CMK (cell line): Measurements from ENCODE around the gene RRP12.
"Not testable (repeated sequence)": the region's sequence is repeated elsewhere in the genome, so short reads cannot be mapped to it uniquely, and the experiment has no call there.

ENCODE experiments used
- DNase-seq: peaks from one replicate; pipeline ENCODE4 v3.0.0-alpha.2; 2010; ENCODE audit warnings: low read depth

Gene RRP12, protein sequence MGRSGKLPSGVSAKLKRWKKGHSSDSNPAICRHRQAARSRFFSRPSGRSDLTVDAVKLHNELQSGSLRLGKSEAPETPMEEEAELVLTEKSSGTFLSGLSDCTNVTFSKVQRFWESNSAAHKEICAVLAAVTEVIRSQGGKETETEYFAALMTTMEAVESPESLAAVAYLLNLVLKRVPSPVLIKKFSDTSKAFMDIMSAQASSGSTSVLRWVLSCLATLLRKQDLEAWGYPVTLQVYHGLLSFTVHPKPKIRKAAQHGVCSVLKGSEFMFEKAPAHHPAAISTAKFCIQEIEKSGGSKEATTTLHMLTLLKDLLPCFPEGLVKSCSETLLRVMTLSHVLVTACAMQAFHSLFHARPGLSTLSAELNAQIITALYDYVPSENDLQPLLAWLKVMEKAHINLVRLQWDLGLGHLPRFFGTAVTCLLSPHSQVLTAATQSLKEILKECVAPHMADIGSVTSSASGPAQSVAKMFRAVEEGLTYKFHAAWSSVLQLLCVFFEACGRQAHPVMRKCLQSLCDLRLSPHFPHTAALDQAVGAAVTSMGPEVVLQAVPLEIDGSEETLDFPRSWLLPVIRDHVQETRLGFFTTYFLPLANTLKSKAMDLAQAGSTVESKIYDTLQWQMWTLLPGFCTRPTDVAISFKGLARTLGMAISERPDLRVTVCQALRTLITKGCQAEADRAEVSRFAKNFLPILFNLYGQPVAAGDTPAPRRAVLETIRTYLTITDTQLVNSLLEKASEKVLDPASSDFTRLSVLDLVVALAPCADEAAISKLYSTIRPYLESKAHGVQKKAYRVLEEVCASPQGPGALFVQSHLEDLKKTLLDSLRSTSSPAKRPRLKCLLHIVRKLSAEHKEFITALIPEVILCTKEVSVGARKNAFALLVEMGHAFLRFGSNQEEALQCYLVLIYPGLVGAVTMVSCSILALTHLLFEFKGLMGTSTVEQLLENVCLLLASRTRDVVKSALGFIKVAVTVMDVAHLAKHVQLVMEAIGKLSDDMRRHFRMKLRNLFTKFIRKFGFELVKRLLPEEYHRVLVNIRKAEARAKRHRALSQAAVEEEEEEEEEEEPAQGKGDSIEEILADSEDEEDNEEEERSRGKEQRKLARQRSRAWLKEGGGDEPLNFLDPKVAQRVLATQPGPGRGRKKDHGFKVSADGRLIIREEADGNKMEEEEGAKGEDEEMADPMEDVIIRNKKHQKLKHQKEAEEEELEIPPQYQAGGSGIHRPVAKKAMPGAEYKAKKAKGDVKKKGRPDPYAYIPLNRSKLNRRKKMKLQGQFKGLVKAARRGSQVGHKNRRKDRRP (N-terminal part only)

DNA sequence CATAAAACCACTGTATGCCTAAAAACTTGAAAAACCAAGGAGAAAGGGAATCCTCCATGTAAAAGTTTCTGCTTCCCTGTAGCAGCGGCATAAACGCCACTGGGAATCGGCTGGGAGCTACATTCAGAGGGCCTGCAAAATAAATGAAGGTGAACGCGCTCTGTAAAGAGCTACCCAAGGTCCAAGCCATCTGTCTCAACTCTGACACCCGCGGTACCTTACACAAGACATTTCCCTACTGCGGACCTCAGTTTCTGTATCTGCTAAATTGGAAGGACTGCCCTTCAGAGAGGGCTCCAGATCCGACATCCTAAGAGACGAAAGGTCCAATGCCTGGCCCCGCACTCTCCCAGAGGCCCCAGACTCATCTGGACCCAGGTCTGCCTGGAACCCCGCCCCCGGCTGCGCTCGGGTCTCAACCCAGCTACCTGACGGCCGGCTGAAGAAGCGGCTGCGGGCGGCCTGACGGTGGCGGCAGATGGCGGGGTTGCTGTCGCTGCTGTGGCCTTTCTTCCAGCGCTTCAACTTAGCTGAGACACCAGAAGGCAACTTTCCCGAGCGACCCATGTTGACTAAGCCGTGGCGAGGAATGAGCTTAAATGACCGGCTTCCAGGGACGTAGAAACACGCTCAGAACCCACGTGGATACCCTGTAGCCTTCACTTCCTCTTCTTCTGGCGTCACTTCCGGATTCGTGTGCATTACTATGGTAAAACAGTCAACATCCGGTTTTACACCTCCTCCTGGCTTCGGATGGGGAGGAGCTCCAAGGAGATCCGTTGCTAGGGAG lies at the start of gene RRP12:
Gene RRP12, minus strand, starts transcription at position 676 of the 790 bp plus-strand sequence. Its CDS starts 109 bp downstream, at position 567.
- DNase-seq = peak; percentile 96

DNA sequence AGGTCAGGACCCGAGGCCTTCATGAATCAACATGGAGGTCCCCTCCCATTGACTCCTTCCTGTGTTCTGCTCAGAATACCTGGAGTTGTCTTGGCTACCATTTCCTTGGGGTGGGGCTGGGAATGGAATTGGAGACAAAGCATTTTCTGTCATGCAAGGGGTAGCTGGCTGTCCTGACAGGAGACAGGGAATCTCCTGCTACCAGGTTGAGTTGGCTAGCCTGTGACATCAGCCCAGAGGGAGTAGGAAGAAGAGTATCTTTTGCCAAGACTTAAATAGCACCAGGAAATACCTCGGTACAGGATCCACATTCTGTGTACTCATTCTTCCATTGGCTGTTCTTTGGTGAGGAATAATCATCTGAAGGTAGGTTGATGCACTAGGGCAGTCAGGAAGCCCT lies 49.7 kb upstream of the RRP12 start:
- no peak for DNase-seq

DNA sequence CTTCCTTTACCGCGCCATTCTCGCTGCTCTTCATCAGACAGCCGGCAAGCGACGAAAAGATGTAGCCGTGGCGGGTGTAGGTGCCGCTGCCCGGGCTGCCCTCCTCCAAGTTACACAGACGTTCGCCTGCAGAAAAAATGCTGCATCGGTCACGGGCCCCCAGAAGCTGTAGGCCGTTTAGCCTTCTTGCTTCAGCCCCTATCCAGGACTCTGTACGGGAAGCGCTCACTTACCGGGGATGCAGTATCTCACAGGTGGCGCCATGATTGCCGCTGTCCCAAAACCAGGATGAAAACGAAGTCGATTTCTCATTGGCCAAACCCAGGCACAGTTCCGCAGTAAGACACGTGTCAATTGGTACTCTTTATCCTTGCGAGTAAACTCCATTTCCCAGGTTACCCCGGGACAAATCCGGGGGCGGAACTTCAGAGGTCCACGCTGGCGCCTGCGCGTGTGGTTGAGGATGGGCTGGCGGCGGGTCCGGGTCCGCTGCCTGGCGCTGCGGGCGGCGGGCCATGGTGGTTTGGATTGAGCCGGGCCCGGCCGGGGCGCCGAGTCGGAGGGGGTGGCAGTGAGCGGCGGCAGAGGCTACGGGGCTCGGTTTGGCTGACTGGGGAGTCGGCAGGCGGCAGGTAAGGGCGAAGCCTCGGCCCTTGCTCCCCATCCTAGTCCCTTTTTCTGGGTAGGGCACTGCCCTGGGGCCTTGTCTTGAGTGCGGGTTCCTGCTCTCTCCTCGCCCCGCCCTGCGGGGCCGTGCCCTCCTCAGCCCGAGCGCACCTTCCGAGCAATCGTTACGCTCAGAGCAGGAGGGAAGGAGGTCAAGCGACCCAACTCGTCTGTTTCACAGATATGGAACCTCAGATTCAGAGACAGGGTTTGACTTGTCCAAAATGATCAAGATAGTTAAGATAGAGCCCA lies 44.8 kb upstream of the RRP12 start, which contains the start of the genes EXOSC1 and ZDHHC16:
Gene EXOSC1, minus strand, starts transcription at position 285 of the 918 bp plus-strand sequence. Its CDS starts 21 bp downstream, at position 264.
Gene ZDHHC16, plus strand, starts transcription at position 454 of the 918 bp plus-strand sequence. CDS start 5,501 bp downstream, outside the sequence.
- peak; percentile 88 for DNase-seq

DNA sequence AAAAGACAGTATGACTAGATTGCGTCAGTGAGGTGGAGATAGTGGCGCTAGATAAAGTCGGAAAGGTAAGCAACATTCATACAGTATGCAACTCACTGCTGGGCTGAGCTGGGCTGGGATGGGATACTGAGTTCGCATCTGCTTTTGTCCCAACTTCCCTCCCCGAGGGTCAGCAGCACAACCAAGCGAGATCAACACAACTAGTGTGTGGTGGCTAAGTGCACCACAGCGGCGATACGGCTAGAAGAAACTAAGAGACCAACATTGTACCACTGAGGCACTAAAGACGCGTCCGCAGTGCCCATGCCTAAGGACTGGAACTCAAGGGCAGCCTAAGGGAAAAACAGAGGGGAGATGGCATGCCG lies 44.2 kb upstream of the RRP12 start:
- DNase-seq = no peak

DNA sequence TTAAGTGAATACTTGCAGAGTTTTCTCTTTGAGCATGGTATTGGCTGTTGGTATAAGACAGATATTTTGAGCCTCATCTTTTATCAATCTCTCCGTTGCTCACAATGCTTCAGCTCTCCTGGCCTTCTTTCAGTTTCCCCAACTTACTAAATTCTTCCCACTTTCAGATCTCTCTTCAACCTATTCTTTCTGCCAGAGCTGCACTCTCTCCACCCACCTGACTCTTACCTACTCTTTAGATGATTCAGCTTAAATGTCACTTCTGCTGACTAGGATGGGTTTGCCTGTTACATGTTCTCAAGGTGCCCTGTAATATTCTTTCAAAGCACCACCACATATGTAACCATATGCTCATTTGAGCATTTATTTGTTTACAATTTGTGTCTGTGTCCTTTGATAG lies 43.1 kb upstream of the RRP12 start:
- no peak for DNase-seq

DNA sequence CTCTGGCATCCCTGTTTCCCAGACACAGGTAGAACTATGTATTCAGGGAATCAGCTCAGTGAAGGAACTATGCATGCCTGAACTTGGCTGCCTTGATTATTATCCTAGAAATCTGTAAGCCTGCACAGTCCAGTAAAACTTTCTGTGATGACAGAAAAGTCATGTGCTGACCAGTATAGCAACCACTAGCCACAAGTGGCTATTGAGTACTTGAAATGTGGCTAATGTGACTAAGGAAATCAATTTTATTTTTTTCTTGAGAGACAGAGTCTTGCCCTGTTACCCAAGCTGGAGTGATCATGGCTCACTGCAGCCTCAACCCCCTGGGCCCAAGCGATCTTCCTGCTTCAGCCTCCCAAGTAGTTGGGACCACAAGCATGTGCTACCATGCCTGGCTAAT lies 41.1 kb upstream of the RRP12 start:
- no peak for DNase-seq

DNA sequence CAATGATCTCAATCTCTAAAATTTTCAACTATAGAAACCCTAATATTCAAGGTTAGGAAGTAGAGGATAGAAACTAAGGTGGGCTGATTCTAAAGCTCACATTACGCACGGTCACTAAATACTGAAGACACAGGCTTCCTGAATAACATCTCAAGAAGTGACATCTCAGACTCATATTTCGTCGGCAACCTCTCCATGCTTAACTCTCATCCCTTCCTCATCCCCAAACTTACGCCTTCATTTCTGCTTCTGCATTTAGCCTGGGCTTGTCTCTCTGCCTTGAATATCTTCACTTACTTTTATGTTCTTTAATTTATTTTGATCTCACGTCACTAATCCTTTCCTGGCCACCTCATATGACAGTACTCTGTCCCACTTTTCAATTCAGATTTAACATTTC lies 34.1 kb upstream of the RRP12 start:
- no peak for DNase-seq

DNA sequence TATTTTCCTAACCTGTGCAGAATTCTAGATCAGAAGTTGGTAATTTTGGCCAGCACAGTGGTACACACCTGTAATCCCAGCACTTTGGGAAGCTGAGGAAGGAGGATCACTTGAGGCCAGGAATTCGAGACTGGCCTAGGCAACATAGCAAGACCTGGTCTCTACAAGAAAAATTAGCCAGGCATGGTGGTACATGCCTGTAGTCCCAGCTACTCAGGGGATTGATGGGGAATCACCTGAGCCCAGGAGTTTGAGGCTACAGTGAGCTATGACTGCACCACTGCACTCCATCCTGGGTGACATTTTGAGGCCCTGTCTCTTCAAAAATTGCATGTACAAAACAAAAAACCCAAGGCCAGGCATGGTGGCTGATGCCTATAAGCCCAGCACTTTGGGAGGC lies 33.4 kb upstream of the RRP12 start:
- DNase-seq = no peak

DNA sequence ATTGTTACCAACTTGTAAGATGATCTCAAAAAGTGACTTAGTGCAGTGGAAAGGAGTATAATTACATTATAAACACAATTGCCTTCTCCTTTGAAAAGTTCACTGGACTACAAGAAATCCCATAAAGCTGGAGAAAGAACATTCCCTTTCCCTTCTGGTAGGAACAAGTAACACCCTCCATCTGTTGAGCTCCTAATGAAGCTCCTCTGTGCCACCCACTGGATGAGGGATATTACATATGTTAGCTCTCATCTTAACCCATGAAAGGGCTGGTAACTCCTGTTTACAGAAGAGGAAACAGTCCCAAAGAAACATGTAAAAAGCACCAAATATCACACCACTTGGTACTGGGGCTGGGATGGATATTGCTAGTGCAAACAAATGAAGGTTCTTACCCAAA lies 32.9 kb upstream of the RRP12 start:
- no peak for DNase-seq

DNA sequence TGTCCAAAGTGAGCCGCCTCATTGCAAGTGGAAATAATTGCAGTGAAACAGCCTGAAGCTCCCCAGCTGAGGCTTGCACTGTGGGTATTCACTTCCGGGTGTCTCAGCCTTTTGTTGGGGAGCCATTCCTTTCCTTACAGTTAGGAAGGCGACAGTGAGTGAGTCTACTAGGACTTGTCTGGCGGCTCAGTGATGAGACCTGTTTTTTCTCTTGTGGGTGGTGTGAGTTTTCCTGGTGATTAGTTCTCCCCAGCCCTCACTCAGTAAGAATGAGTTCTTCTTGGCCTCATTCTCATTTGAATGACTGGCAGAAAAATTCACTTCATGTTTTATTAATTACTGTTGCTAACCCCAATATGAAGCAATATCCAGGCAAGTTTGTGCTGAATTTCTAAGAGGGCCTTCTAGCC lies 27.4 kb upstream of the RRP12 start:
- DNase-seq = no peak

DNA sequence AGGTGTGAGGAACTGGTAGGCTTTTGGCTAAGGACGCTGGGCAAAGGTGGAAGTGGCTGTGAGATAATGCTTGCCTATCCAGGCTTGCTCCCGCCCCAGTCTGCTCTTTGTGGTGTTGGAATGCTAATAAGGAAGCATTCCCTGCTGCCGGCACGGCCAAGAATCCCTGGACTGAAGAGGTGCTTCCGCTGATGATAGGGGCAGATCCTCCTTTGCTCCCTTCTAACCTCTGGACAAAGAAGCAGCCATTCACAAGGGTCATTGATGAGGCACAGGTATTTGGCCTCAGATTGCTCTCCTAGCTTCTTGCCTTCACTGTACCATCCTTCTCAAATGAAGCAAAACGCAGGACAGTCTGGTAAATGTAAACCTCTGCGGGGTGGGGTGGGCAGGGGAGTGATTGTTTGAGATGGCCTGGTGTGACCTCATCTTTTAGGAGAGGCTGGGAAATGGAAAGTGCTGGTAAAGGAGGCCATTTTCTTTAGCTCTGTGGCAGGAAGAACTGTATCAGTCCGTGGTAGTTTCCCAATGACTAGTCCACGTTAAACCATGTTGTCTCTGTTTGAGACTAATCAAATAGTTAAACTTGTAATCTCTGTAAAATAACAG lies 26.5 kb upstream of the RRP12 start:
- no peak for DNase-seq

DNA sequence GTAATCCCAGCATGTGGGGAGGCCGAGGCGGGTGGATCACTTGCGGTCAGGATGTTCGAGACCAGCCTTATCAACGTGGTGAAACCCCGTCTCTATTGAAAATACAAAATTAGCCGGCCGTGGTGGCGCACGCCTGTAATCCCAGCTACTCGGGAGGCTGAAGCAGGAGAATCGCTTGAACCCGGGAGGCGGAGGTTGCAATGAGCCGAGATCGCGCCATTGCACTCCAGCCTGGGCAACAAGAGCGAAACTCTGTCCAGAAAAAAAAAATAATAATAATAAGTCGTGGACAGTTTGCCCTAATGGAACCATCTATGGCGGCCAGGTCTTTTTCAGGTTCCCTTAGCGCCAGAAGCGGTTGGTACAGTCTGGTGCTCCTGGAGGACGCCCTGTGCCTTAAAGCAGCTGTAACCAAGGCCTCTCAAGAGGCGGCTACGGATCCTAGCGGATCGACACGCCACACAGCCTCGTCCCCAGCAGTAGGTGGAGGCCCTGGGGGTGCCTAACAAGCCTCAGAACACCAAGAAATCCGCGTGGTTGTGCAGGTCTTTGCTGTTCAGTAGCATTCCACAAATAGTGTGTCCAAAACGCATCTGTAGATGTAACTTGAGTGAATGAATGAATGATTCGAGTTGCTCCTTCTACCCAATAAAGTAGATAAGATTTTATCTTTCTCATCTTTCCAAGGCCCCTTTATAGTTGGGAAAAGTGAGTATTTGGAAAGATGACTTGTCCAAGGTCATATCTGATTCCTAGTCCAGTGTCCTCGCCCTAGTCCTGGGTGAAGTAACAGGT lies 25.8 kb upstream of the RRP12 start:
- no peak for DNase-seq

DNA sequence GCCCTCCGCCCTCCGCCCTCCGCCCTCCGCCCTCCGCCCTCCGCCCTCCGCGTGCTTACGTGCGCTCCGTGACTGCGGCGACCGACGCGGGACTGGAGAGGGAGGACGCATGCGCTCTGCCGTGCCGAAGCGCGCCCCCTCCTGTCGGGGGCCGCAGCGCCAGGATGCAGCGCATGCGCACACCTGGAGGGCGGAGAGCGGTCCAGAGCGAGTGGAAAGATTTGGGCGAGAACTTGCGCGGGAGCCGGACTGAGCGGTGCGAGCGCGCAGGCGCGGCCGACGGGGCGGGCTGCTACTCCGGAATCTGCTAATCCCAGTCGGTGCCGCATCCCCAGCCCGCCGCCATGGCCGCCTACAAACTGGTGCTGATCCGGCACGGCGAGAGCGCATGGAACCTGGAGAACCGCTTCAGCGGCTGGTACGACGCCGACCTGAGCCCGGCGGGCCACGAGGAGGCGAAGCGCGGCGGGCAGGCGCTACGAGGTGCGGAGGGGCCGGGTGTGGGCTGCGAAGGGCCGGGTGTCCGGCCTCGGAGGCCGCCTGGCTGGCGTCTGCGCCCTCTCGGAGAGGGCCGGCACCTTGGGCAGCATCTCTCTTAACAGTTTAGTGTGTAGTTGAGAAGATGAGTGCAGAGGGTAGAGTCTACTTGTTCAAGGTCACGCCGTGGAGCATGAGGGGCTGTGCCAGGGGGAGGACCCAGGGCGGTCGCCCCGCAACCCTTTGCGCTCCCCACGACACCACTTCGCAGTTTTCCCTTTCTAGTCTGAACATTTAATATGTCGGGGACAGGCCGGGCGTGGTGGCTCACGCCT lies 25.0 kb upstream of the RRP12 start, which contains the start of gene PGAM1:
Gene PGAM1, plus strand, starts transcription at position 228 of the 812 bp plus-strand sequence. Its CDS starts 117 bp downstream, at position 345.
- peak; percentile 95 for DNase-seq

DNA sequence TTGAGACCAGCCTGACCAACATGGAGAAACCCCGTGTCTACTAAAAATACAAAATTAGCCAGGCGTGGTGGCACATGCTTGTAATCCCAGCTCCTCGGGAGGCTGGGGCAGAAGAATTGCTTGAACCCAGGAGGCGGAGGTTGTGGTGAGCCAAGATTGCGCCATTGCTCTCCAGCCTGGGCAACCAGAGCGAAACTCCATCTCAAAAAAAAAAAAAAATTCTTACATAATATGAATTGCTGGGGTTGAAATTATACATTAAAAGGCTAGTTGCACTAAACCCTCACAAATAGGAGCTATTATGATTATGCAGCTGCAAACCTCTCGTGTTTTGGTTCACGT lies 22.6 kb upstream of the RRP12 start:
- DNase-seq = not testable (repeated sequence)

DNA sequence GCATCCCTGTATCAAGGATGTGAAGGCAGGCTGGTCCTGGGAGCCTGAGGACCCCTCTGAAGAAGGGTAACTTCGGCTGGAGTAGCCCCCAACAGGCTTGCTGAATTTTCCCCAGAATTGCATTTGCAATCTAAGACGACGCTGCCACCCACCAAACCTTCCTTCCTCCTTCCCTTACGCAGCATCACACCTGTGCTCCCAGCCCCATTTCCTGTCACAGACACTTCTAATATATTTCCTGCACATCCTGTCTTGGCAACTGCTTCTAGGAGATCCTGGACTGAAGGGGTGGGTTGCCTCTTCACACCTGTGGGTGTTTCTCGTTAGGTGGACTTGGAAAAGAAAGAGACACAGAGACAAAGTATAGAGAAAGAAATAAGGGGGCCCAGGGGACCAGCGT lies 15.4 kb upstream of the RRP12 start:
- DNase-seq = no peak

DNA sequence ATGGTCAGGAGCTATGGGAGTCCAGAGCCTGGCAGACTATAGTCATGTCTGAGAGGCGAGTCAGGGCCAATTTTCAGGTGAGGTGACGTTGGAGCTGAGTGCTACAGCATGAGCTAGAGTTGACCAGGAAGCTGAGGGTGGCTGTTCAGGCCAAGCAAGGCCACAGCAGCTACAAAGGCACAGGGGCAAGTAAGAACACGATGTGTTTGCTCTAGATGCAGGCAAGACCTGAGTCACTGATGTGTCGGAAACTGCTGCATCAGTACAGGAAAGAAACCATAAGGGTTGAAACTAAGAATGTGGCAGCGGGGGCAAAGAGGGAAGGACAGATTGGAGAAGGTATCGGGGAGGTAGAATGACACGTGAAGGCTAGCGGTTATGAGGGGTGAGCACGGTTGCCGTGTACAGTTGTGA lies 11.8 kb upstream of the RRP12 start:
- no peak for DNase-seq

DNA sequence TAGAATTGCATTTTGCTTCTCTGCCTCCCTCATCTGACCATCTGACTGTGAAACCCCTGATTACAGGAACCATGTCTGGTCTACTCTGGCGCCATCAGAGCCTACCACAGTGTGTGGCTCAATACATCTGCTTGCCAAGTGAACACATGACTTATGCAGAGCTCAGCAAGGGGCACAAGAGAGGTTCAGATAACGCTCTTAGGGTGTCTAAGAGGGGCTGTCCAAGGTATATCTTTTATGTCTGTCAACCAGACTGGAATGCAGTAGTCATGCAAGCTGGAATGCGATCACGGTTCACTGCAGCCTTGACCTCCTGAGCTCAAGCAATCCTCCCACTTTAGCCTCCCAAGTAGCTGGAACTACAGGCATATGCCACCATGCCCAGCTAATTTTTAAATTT lies 10.3 kb upstream of the RRP12 start:
- DNase-seq = no peak

DNA sequence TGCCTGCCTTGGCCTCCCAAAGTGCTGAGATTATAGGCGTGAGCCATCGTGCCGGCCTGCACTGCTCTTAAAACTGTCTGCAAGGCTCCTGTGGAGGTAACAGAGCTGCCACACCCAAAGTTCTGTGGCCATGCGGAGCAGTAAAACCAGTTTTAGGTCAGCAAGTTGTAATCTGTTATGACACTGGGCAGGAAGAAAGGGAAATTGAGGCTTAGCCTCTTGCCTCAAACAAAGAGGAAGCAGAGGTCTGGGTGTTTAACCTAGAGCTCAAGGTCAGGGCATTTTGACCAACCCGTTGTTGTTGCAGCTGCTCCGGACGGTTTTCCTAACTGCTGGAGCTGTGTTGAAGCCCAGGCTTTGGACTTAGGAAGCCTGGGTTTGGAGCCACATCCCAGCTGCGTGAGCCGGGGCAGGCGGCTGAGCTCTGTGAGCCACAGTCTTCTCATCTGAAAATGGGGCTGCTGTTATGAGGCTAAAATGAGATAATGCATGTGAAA lies 7.4 kb upstream of the RRP12 start:
- no peak for DNase-seq
